Measurements from ENCODE around the gene ARHGEF28. TPM values are rescaled to one million over a fixed set of nuclear protein-coding genes. Genes with fewer than 3 reads are reported as not detected.
A peak's percentile ranks its signal among the peaks of the same experiment; 100 is the strongest.

Gene ARHGEF28
- total RNA-seq, 1 donor from 2014 or later: 44.9 TPM

DNA sequence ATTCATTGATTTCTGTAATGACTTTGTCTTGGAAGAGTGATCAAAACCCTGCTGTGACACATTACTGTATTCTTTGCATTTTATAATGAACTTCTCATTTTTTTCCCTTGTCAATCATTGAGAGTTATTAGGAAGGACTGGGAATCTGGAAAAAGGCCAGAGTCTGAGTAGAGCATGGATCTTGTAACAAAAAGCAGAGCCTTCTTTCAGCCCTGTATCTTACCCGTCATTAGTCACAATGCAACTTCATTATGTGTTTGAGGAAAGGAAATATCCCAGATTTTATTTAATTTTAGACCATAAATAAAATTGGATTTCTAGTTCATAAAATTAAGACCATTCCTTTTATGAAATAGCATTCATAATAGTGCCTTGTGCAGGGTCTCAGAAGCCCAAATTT, 131.4 kb downstream of the ARHGEF28 start:
- no peak overlapping the region for H3K4me3 Mint-ChIP-seq (ENCODE audit: unreplicated experiment)
- H3K27ac Mint-ChIP-seq (ENCODE audit: unreplicated experiment): no peak overlapping the region
- peaks cover 18% of the 10 kb centered on the region for H3K36me3 Mint-ChIP-seq (ENCODE audit: unreplicated experiment)
- H3K9me3 Mint-ChIP-seq (ENCODE audit: unreplicated experiment): no peaks in the 10 kb centered on the region
- no peaks in the 10 kb centered on the region for H3K27me3 Mint-ChIP-seq (ENCODE audit: unreplicated experiment)
- DNase-seq (ENCODE audit: extremely low spot score, unreplicated experiment): no peak
- TF ChIP-seq, protein P1, sequence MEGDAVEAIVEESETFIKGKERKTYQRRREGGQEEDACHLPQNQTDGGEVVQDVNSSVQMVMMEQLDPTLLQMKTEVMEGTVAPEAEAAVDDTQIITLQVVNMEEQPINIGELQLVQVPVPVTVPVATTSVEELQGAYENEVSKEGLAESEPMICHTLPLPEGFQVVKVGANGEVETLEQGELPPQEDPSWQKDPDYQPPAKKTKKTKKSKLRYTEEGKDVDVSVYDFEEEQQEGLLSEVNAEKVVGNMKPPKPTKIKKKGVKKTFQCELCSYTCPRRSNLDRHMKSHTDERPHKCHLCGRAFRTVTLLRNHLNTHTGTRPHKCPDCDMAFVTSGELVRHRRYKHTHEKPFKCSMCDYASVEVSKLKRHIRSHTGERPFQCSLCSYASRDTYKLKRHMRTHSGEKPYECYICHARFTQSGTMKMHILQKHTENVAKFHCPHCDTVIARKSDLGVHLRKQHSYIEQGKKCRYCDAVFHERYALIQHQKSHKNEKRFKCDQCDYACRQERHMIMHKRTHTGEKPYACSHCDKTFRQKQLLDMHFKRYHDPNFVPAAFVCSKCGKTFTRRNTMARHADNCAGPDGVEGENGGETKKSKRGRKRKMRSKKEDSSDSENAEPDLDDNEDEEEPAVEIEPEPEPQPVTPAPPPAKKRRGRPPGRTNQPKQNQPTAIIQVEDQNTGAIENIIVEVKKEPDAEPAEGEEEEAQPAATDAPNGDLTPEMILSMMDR (IDR thresholded peaks at IDR 0.05): no peak
- peaks cover 17% of the 10 kb centered on the region for H3K4me1 Mint-ChIP-seq (ENCODE audit: unreplicated experiment)

DNA sequence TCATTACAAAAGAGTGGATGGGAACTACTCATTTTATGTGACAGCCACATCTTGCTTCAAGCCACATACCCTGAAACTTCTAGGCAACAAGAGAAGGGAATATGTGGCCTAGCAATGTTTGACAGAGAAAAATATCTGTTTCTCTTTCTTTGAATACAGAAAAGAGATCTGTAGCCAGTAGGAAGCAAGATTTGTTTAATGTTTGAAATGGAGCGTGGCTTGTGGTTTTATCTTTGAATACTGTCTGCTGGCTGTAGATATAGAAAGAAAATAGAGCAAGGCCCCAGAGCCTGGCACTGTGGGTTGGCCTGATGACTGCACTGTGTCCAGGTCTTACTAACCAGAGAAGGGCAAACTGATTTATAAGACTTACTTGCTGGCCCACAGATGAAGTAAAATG, 133.8 kb downstream of the ARHGEF28 start:
- DNase-seq (ENCODE audit: extremely low spot score, unreplicated experiment): no peak
- Mint-ChIP-seq H3K9me3 (ENCODE audit: unreplicated experiment) (peaks cover 5% of the 10 kb centered on the region), H3K4me1 (ENCODE audit: unreplicated experiment) (peaks cover 30% of the 10 kb centered on the region), H3K4me3 (ENCODE audit: unreplicated experiment) (no peak overlapping the region), H3K27ac (ENCODE audit: unreplicated experiment) (peak overlapping the region; percentile 75), H3K36me3 (ENCODE audit: unreplicated experiment) (peaks cover 14% of the 10 kb centered on the region), H3K27me3 (ENCODE audit: unreplicated experiment) (no peaks in the 10 kb centered on the region)
- TF ChIP-seq, protein P1 (IDR thresholded peaks at IDR 0.05): no peak

DNA sequence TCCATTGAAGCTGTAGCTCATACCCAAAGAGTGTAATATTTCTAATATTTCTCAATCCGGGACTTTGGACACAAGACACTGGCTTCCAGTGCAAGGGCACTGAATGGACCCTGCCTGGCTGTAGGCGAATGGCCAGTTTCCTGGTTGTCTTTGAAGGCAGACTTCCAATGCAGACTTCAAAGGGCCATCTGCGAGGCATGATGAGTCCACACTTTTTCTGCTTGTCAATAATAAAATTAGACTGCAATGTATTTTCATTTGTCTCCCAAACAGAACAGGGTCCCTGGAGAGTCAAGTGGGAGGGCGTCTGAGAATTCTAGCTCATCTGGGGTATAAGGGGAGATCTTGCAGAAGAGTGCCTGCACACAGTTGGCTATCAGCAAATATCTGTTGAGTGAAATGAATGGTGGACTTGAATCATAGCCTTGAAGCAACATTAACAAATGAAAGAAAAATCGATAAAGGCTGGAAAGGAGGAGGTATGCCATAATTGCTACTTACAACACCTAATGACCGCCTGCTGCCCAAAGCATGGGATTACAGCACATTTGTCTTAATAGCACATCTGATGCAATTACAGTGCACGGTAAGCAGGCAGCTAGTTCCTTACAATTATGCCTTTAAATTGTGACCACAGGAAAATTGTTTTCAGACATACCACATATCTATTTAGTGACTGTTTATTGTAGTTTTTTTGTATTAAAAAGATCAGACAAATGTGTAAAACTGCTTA, 137.5 kb downstream of the ARHGEF28 start:
- no peak for DNase-seq (ENCODE audit: extremely low spot score, unreplicated experiment)
- Mint-ChIP-seq H3K9me3 (ENCODE audit: unreplicated experiment) (peaks cover 13% of the 10 kb centered on the region), H3K27me3 (ENCODE audit: unreplicated experiment) (no peaks in the 10 kb centered on the region), H3K27ac (ENCODE audit: unreplicated experiment) (no peak overlapping the region), H3K36me3 (ENCODE audit: unreplicated experiment) (peaks cover 30% of the 10 kb centered on the region), H3K4me1 (ENCODE audit: unreplicated experiment) (peaks cover 34% of the 10 kb centered on the region), H3K4me3 (ENCODE audit: unreplicated experiment) (no peak overlapping the region)
- TF ChIP-seq, protein P1 (IDR thresholded peaks at IDR 0.05): no peak

DNA sequence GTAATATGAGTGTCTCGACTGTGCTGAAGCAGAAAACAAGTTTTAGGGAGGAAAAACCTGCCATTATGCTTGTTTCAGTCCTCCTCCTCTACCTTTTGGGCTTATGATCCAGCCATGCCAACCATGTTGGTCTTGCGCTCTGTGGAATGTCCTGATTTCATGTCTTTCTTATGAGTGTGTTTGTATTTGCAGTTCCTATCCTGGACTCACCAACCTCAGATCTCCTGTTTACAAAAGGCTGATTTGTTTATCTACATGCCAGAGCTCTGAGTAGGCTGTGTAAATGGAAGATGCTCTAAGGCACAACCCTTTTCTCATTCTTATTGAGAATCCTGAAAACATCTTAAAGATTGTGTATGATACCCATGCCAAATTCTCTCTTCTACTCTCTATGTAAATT, 138.6 kb downstream of the ARHGEF28 start:
- H3K4me1 Mint-ChIP-seq (ENCODE audit: unreplicated experiment): peaks cover 32% of the 10 kb centered on the region
- H3K36me3 Mint-ChIP-seq (ENCODE audit: unreplicated experiment): peaks cover 37% of the 10 kb centered on the region
- peak overlapping the region; percentile 46 for H3K27ac Mint-ChIP-seq (ENCODE audit: unreplicated experiment)
- H3K27me3 Mint-ChIP-seq (ENCODE audit: unreplicated experiment): no peaks in the 10 kb centered on the region
- TF ChIP-seq, protein P1 (IDR thresholded peaks at IDR 0.05): no peak
- H3K9me3 Mint-ChIP-seq (ENCODE audit: unreplicated experiment): peaks cover 20% of the 10 kb centered on the region
- H3K4me3 Mint-ChIP-seq (ENCODE audit: unreplicated experiment): no peak overlapping the region
- DNase-seq (ENCODE audit: extremely low spot score, unreplicated experiment): no peak

DNA sequence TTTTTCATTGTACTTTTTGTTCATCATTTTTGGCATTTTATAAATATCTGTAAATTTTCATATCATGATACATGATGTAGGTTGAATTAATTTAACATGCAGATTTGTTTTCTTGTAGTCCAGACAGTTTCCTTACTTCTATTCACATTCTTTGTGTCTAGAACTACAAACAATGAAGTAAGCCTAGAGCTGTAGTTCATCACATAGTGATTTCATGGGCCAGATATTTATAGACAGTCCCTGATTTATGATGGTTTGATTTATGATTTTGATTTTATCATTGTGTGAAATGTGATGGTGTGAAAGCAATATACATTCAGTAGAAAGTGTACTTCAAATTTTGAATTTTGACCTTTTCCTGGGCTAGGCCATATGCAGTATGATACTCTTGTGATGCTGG, 139.0 kb downstream of the ARHGEF28 start:
- H3K4me1 Mint-ChIP-seq (ENCODE audit: unreplicated experiment): peaks cover 30% of the 10 kb centered on the region
- no peak overlapping the region for H3K4me3 Mint-ChIP-seq (ENCODE audit: unreplicated experiment)
- H3K9me3 Mint-ChIP-seq (ENCODE audit: unreplicated experiment): peaks cover 20% of the 10 kb centered on the region

More for the DNA sequence above, 139.0 kb downstream of the ARHGEF28 start:
- DNase-seq (ENCODE audit: extremely low spot score, unreplicated experiment): no peak
- peaks cover 37% of the 10 kb centered on the region for H3K36me3 Mint-ChIP-seq (ENCODE audit: unreplicated experiment)
- TF ChIP-seq, protein P1 (IDR thresholded peaks at IDR 0.05): no peak
- peak overlapping the region; percentile 46 for H3K27ac Mint-ChIP-seq (ENCODE audit: unreplicated experiment)
- no peaks in the 10 kb centered on the region for H3K27me3 Mint-ChIP-seq (ENCODE audit: unreplicated experiment)

Measured in osteocyte (in vitro differentiated cells).